ENCODE results near the gene ADK.

The ADK gene

DNA sequence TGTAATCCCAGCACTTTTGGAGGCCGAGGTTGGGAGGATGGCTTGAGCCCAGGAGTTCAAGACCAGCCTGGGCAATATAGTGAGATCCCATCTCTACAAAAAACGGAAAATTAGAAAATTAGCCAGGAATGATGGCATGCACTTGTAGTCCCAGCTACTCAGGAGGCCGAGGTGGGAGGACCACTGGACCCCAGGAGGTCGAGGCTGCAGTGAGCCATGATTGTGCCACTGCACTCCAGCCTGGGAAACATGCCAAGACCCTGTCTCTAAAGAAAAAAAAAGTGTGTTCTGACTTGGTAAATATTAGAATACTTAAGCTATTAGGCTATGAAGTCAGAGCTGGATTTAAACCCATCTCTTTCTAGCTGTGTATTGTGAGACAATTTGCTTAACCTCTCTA, 594.4 kb downstream of the ADK start:
- DNase-seq (ENCODE audit: low read depth) = no peak

DNA sequence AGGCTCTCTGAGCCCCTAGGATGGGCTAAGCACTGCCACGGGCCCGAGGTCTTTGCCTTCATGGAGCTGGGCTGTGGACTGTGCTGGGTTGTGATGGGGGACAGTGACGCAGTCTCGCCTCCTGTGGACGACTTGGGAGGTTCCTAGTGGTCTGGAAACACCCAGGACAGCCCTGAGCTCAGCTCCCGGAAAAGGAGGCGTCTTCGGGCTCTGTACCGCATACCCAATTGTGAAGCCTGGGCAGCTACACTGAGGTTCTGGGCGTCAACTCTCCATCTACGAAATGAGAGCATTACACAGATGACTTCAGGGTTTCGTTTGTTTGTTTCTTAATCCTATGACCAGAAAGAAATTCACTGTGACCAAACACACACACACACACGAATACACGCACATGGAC, 595.8 kb downstream of the ADK start:
- no peak for DNase-seq (ENCODE audit: low read depth)

DNA sequence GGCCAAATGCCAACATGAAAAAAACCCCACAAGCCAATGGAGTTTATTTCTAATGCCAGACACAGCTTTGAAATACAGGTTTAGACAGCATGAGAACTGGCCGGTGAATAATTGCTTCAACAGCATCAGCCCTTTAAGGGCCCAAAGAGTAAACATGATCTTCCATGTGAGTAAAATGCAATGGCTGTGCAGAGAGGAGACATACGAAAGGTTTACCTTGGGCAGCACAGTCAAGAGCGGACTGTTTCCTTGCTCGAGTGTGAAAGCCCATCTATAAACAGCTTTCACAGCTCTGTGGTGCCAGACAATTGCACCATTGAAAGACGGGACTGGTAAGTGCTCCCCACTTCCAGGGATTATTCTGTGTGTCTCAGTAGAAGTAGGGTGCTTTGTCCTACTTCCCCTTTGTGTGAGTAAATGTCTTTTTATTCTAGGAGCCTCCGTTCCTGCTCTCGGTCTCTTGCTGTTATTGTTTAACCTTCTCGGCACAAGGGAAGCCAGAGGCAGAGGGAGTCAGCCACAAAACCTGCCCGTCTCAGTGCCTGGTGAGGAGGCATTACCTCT, 597.5 kb downstream of the ADK start:
- no peak for DNase-seq (ENCODE audit: low read depth)

DNA sequence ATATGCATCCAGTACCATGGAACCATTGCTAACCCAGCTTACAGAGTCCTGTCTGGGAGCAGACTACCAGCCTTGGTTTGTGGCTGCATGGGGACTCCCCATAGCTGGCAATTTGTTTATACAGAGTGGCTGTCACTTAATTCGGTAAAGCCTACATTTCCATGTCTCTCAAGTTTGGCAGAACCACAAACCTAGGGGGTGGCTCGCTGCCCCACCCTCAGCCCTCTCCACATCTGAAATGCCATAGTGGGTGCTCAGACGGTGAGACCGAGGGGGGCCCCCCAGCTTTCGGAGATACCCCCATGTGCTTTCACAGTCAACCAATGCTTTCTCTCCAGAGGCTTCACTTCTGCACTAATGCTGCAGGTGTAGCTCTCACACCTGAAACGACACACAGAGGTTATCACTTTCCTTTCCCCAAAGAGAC, 599.8 kb downstream of the ADK start:
- no peak for DNase-seq (ENCODE audit: low read depth)

DNA sequence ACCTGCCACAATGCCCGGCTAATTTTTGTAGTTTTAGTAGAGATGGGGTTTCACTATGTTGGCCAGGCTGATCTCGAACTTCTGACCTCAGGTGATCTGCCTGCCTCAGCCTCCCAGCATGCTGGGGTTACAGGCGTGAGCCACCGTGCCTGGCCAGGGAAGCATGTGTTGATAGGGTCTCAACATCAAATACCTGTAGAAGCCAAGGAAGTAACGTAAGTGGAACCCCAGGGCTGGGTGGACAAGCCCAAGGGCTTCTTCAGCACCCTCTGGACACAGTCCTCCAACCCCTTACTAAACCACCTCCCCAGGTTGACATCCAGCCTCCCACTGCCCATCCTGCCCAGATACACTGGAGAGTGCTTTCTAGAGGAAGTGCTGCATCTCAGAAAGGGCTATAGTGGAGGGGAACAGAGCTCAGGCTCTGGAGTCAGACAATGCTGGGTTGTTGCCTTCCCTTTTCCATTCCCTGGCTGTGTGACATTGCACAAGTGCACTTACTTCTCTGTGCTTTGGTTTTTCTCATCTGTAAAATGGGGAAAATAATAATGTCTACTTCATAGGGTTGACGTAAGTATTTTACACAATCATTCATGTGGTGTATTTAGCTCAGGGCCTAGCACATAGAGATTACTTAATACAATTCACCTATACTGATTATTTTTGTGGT, 601.5 kb downstream of the ADK start:
- DNase-seq (ENCODE audit: low read depth) = no peak

DNA sequence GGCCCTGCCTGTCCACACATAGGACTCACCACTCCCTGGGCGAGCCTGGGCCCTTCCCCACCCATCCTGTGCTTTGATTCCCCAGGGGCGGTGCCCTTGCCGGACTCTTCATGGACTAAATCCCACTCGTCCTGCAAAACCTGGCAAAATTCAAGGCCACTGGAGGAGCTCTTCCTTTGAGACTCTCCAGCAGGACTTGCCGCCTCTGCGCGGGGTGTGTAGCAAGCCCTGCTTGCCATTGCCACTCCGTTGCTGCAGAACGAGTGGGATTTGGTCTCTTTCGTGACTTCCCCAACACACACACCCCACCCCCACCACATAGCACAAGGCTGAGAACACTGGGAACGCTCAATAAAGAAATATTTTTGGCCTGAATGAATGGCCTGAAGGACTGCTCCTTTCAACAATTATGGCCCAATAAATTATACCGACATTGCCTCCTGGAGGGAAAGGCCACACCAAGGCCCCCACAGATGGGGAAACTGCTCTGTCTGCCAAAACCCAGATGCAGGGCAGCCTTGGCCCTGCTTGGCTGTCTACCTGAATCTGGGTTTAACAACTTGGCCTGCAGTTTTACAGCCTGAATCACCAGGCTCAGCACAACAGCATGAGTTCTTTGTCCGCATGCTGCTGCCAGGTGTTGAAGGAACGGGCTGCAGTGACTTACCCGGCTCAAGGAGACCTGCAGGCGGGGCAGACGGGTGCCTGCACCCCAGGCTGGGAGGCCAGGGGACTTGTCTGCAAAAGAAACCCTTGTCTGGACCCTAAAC, 602.6 kb downstream of the ADK start:
- DNase-seq (ENCODE audit: low read depth) = no peak

DNA sequence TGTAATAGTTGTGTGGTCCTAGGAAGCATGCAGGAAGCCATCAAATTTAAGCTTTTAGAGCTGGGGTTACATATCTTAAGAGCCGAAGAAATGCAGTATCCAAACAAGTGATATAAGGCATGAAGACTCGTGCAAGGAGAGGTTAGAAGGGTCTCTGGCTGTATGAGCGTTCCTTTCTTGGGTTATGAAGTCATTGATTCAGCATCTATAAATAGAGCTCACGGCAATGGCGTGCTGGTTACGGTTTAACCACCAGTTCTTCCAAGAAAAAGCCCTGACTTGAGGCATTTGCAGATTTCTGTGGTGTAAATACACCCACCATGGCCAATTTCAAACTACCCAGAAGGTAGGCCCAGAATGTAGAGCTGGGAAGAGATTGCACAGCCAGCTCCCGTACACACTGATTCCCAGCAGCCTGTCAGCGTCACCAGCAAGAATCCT, 603.4 kb downstream of the ADK start:
- DNase-seq (ENCODE audit: low read depth) = no peak

DNA sequence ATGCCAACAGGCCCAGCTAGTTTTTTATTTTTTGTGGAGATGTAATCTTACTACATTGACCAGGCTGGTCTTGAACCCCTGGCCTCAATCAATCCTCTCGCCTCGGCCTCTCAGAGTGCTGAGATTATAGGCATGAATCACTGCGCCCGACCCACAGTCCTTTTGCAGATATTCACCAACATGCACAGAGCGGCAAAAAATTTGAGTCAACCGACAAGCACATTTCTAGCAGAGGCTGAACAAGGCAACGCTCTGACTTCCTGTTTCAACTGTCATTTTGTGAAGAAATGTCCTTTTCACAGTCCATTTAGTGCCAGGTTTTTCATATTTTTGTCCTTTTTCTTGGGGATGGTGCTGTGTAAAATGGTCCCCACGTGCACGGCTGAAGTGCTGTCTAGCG, 604.3 kb downstream of the ADK start:
- no peak for DNase-seq (ENCODE audit: low read depth)
